Right atrium auricular region (tissue), 2 donors: Measurements from ENCODE around the gene S100A3. TPM values are rescaled to one million over a fixed set of nuclear protein-coding genes. Genes with fewer than 3 reads are reported as not detected.

Experiments
- DNase-seq: peaks from one replicate; pipeline ENCODE4 v3.0.0-alpha.2; 2019; ENCODE audit warnings: low spot score
- H3K27ac ChIP-seq, 2 donors: fragments of 200-600 bp; sonication (generic); 1 replicate in 1 of 2; 2 replicates in 1 of 2; pipeline ENCODE4 v1.5.1; 2016 to 2019
- H3K27me3 ChIP-seq, 2 donors: fragments of 200-600 bp; sonication (generic); one replicate each; pipeline versions ENCODE4 v1.5.1 to v1.6.0; 2017 to 2019
- H3K36me3 ChIP-seq: fragments of 200-600 bp; sonication (generic); one replicate; pipeline ENCODE4 v1.5.1; 2016
- H3K4me1 ChIP-seq, 2 donors: fragments of 200-600 bp; sonication (generic); one replicate each; pipeline versions ENCODE4 v1.5.1 to v1.6.0; 2017 to 2019
- H3K4me3 ChIP-seq, 2 donors: fragments of 200-600 bp; sonication (generic); 1 replicate in 1 of 2; 2 replicates in 1 of 2; pipeline ENCODE4 v1.5.1; 2017 to 2019; ENCODE audit warnings: mild to moderate bottlenecking in 1 of 2, moderate library complexity in 1 of 2
- H3K9me3 ChIP-seq, 2 donors: fragments of 200-600 bp; sonication (generic); one replicate each; pipeline ENCODE4 v1.5.1; 2019
- total RNA-seq, 2 donors: library from RNA; depleted of rRNA; stranded (reverse); fragments of >200 nt; gene quantifications; one replicate each; pipeline ENCODE4 v1.1.0, GENCODE V29; 2016
- TF ChIP-seq, protein P1 (sequence below), 2 donors: fragments of 200-600 bp; sonication (generic); IDR thresholded peaks; one replicate each; pipeline ENCODE4 v1.5.1; 2019; ENCODE audit warnings: antibody characterized with exemption in 2 of 2

Gene S100A3
- total RNA-seq, 2 donors from 2014 or later = 1.8 to 3.4 TPM

GRCh38 chr1:153541641-153542590, 7.1 kb downstream of the S100A3 start:
- Histone ChIP-seq H3K27me3 (no peaks in the 10 kb centered on the region), H3K27ac (peak overlapping the region; percentile 21 to 54), H3K36me3 (no peaks in the 10 kb centered on the region), H3K4me3 (no peak overlapping the region), H3K9me3 (no peaks in the 10 kb centered on the region), H3K4me1 (peaks cover 0 to 51% of the 10 kb centered on the region in 2 donors)
- TF ChIP-seq, protein P1, sequence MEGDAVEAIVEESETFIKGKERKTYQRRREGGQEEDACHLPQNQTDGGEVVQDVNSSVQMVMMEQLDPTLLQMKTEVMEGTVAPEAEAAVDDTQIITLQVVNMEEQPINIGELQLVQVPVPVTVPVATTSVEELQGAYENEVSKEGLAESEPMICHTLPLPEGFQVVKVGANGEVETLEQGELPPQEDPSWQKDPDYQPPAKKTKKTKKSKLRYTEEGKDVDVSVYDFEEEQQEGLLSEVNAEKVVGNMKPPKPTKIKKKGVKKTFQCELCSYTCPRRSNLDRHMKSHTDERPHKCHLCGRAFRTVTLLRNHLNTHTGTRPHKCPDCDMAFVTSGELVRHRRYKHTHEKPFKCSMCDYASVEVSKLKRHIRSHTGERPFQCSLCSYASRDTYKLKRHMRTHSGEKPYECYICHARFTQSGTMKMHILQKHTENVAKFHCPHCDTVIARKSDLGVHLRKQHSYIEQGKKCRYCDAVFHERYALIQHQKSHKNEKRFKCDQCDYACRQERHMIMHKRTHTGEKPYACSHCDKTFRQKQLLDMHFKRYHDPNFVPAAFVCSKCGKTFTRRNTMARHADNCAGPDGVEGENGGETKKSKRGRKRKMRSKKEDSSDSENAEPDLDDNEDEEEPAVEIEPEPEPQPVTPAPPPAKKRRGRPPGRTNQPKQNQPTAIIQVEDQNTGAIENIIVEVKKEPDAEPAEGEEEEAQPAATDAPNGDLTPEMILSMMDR (IDR thresholded peaks at IDR 0.05) = no peak
- DNase-seq = no peak

DNA sequence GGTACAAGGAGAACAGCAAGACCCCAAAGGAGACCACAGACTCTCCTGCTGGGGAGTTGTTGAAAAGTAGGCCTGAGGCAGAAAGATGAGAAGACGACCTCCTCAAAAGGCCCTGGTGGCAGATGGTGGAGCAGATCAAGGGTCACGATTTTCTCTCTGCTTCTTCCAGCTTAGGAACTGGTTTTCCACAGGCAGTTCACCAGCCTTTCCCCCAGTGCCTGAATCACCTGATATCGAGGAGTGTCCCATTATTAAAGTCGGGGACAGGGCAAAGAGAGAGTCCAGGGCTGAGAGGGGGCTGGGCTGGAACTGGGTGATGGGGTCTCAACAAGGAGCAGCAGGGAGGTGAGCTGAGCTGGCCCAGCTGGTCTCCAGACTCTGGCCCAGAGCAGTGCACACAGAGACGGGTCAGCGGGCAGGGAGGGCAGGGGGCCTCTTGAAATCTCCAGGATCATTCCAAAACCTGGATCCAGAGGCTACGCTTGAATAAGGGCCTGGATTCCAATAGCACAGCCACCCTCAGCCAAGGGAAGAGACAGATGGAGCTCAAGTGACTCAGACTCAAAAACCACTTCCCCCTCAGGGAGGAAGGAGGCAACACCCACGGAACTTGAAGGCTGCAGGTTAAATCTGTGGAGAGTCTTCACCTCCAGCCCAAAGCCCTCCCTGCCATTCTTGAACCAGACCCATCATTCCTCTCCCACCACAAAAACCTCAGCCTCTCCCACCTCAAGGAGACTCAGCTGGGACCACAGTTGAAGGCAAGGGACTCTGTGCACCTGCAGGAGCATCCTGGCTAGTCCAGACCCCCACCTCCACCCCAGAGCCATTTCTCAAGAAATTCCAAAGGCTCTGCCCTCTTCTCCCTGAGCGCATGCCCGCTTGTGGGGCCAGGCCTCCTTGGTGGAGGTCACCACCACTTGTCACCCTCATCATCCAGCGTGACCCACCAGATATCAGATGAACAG, 8.4 kb downstream of the S100A3 start, which contains the start of gene S100A5:
Gene S100A5, minus strand, starts transcription at position 541 of the 968 bp plus-strand sequence. CDS start 743 bp downstream, outside the sequence.
- H3K27me3 ChIP-seq = no peaks in the 10 kb centered on the region
- no peaks in the 10 kb centered on the region for H3K9me3 ChIP-seq
- no peak for DNase-seq
- H3K27ac ChIP-seq = peak within 1 kb of the TSS; percentile 21 to 54
- no peaks in the 10 kb centered on the region for H3K36me3 ChIP-seq
- no peak within 1 kb of the TSS for H3K4me3 ChIP-seq
- TF ChIP-seq, protein P1 (IDR thresholded peaks at IDR 0.05) = no peak
- peaks cover 0 to 46% of the 10 kb centered on the region in 2 donors for H3K4me1 ChIP-seq

DNA sequence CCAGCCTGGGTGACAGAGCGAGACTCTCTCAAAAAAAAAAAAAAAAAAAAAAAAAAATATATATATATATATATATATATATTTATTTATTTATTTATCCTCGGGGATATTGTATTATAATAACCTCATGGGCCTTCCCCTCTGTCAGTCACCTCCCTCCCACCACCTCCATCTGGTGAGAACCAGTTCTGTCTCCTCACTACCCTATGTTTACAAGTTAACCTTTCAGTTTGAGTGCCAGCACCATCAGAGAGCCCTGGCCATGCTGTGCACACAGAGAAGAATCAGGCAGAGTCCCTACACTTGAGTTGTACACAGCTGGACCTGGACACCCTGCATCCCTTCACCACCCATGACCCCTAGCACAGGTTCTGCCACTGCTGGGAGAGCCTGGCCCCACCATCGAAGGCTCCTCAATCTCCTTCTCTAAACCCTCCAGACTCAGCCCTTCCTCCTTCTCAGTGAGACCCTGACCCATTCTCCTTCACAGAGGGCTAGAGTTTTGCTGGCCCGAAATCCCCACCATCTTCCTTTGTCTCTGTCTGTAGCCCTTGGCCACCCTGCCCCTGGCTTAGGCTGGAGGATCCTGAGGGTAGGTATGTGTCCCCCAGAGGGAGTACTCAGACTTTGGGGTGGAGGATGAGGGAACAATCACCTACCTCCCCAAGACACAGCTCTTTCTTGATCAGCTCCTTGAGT, 9.5 kb downstream of the S100A3 start:
- Histone ChIP-seq H3K9me3 (no peaks in the 10 kb centered on the region), H3K27ac (no peak overlapping the region), H3K27me3 (no peaks in the 10 kb centered on the region), H3K36me3 (no peaks in the 10 kb centered on the region), H3K4me1 (peaks cover 0 to 38% of the 10 kb centered on the region in 2 donors), H3K4me3 (no peak overlapping the region)
- no peak for DNase-seq
- TF ChIP-seq, protein P1 (IDR thresholded peaks at IDR 0.05) = no peak

DNA sequence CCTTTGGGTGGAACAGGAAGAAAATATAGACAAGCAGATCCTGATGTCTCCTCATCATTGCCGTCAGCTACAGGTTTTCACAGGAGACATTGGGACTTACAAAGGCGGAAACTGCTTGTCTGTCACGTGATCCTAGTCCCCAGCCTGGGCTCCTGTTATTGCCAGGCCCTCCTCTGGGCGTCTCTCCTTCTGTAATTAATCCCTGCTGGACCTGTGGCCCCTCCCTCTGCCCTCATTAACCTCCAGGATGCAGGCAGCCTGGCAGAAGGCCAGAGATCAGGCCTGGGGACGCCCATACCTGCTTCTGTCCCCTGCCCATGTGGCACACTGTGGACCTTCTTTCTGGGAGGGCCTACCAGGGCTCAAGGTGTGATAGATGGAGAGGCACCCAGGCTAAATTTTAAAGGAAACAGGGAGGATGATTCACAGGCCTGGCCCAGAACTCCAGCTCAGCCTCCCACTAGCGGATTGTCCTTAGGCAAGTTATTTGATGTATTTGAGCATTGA, 10.7 kb downstream of the S100A3 start:
- no peak for DNase-seq
- Histone ChIP-seq H3K4me1 (peaks cover 0 to 38% of the 10 kb centered on the region in 2 donors), H3K9me3 (no peaks in the 10 kb centered on the region), H3K27ac (no peak overlapping the region), H3K4me3 (no peak overlapping the region), H3K27me3 (no peaks in the 10 kb centered on the region), H3K36me3 (no peaks in the 10 kb centered on the region)
- TF ChIP-seq, protein P1 (IDR thresholded peaks at IDR 0.05) = no peak

DNA sequence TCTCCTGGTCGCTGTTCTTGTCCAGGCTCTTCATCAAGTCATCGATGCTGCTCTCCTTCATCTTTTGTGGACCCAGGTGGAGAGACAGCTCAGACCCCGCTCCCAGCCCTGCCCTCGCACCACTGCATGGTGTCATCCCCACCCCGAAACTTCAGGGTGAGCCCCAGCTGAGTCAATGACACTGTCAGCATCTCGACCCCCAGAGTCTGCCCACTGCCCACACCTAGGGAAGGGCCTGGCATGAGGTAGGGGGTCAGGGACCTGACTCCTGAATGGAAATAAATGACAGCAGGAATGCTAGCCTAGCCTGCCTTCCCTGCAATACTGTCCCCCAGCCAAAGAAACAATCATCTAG, 11.7 kb downstream of the S100A3 start:
- TF ChIP-seq, protein P1 (IDR thresholded peaks at IDR 0.05) = no peak
- Histone ChIP-seq H3K27me3 (no peaks in the 10 kb centered on the region), H3K27ac (peak overlapping the region in 1 of 2 donors; percentile 97), H3K4me1 (peaks cover 0 to 38% of the 10 kb centered on the region in 2 donors), H3K4me3 (no peak overlapping the region), H3K9me3 (no peaks in the 10 kb centered on the region), H3K36me3 (no peaks in the 10 kb centered on the region)
- no peak for DNase-seq
